ENCODE measurements around the gene C2CD4B.

The C2CD4B gene

GRCh38 chr15:62115847-62116246 is 49.2 kb downstream of the C2CD4B start:
- DNase-seq = no peak

Data from activated CD8-positive, alpha-beta memory T cell treated with anti-CD3 and anti-CD28 coated beads, Interleukin-2, amount 50 U/mL, for 4 hours (primary cell).